Measurements from ENCODE around the gene ARL4A.

ARL4A gene

DNA sequence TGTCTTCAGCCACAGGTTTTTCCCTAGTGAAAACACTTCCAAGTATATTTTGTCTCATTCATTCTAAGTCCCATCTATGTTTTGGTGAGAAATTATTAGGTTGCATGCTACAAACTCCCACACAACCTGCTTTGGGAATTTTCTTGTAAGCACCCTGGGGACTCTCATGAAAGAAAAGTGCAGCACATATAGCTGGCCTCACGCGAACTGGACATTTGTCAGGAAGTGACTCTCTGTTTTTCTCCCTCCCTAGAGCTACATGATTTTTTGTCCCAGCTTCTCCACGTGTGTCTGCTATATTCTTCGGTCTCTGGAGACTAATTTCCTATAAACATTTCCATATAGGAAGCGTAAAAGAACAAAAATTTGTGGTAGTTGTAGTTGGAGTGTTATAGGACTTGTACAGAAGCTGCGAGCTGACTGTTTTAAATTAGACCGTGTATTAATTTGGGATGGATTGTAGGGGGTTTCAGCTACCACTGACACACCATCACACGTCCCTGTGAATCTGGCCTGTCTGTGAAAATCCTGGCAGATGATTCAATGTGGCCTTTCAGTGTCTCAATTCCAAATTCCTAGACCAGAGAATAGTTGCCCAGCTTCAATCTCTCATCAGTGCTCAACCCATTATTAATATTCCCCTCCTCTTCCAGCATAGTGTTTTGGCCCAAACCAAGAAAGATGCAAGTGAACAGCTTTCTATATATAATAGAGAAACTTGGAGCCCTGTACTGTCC is 40.2 kb downstream of the ARL4A start:
- no peak for DNase-seq

DNA sequence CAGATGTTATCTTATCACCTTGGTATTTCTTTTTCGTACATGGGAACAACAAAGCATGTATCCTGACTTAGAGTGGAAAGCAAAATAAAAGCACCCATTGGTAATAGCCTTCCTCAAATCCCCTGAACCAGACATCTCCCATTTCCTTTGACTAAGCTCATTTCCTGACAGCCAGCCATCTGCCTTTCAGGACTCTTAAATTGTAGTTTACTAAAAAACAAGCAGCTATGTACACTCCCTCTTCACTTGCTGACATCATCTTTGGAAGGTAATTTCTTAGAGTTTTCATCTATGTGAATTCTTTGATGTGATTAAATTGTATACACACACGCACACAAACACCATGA is 40.7 kb downstream of the ARL4A start:
- no peak for DNase-seq

DNA sequence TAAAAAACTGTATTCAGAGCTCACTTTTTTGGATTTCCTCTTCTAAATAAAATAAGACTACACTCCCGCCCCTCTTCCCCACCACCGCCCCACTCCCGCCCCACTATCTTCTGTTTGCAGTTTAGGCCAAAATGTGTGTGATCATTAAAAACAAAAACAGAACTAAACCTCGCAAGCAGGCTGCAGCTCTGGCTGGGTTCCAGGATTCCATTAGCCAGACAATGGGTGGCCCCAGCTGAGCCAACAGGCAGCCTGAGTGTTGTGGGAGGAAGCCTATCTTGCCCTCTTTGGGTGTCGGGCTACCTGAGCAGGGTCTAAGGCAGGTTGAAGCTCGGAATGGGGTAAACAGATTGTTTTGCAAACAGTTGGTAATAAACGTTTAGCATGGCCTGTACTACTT is 41.7 kb downstream of the ARL4A start:
- DNase-seq = peak; percentile 53

- DNase-seq = no peak
These were observed 43.1 kb downstream of the ARL4A start for GRCh38 chr7:12730523-12730922.

DNA sequence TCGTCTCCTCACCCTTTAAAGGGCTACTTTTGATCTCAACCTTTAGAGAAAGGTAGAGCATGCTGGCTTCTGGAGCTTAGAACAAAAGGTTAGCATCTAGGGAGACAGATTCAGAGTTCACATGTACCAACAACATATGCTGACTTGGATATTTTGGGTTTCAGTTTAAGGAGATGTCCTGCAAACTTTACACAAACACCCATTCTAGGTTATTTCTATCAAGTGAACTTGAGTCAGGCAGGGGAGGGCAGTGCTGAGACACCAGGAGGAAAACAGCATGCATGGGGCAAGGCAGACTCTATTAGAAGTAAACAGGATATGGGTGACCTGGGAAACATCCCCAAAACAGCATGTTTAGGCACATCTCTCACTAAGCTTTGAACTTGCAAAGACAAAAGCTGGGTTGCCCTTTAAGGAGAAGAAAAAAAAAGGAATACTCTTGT is 43.8 kb downstream of the ARL4A start:
- DNase-seq = no peak

- no peak for DNase-seq
These were observed 44.3 kb downstream of the ARL4A start for GRCh38 chr7:12731775-12732174.

GRCh38 chr7:12732428-12732827 is 45.0 kb downstream of the ARL4A start:
- DNase-seq = no peak

DNA sequence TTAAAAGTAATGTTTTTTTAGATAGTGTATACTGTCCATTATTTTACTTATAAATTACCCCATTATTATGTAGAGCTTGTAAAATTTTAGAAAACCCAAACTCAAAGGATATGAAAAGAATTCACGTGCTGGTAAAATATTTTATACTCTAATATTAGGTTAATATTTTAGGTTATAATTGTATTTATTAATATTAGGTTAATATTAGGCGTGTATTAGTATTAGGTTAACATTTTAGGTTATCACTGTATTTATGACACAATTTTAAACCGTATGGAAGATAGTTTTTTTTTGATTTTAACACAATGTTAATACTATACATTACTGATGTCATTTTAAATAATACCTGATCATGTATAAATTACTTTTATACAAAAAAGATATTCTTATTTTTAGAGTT is 48.5 kb downstream of the ARL4A start:
- DNase-seq = no peak

DNA sequence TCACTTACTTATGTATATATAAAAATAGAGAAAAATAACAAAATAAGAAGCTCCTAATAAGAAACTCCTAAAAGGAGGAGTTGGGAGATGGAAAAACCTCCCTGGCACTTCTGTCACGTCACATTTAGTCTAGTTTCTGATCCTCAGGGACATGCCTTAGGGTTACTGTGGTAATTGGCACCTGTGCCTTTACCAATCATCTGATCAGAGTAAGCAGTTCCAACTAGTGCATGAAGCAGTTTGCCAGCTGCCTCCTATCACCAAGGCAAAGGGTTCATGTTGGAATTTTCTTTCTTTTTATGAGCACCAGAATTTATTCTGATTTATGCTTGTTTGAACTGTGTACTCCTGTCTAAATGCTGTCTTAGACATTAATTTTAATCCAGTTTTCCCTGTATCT is 49.9 kb downstream of the ARL4A start:
- DNase-seq = no peak

- no peak for DNase-seq
These were observed 50.4 kb downstream of the ARL4A start for GRCh38 chr7:12737836-12738235.

- DNase-seq = no peak
These were observed 51.2 kb downstream of the ARL4A start for GRCh38 chr7:12738665-12739064.

Measured in DMS79 treated with DMSO at 0.1 percent for 48 hours (cell line).